Uterus (tissue), 4 donors: ENCODE data around the gene FAM162A. TPM values are rescaled to one million over a fixed set of nuclear protein-coding genes. Genes with fewer than 3 reads are reported as not detected.

Experiments
- DNase-seq, 2 donors: peaks; one replicate each; pipeline ENCODE4 v3.0.0-alpha.2; 2019 to 2020
- H3K27ac ChIP-seq, 2 donors: fragments of 200-600 bp; sonication (generic); 1 replicate in 1 of 2; 2 replicates in 1 of 2; pipeline ENCODE4 v1.5.1; 2016 to 2018
- H3K27me3 ChIP-seq, 2 donors: fragments of 200-600 bp; sonication (generic); one replicate each; pipeline ENCODE4 v1.5.1; 2018 to 2019; ENCODE audit warnings: control low read depth in 1 of 2
- H3K36me3 ChIP-seq, 2 donors: fragments of 200-600 bp; sonication (generic); one replicate each; pipeline ENCODE4 v1.5.1; 2019; ENCODE audit warnings: control low read depth in 1 of 2
- H3K4me1 ChIP-seq, 2 donors: fragments of 200-600 bp; sonication (generic); one replicate each; pipeline ENCODE4 v1.5.1; 2018 to 2019; ENCODE audit warnings: control low read depth in 1 of 2
- H3K4me3 ChIP-seq, 2 donors: fragments of 200-600 bp; sonication (generic); 1 replicate in 1 of 2; 2 replicates in 1 of 2; pipeline ENCODE4 v1.5.1; 2018 to 2019; ENCODE audit warnings: mild to moderate bottlenecking in 1 of 2
- H3K9me3 ChIP-seq, 2 donors: fragments of 200-600 bp; sonication (generic); one replicate each; pipeline ENCODE4 v1.5.1; 2019; ENCODE audit warnings: control low read depth in 1 of 2
- CTCF ChIP-seq, 4 experiments: fragments of 200-600 bp in 2 of 4; fragments of 450-650 bp in 2 of 4; sonication (generic) in 2 of 4; IDR thresholded peaks; one replicate each; pipeline ENCODE4 v1.5.1; 2016 to 2019; ENCODE audit warnings: antibody characterized with exemption in 4 of 4, mild to moderate bottlenecking in 2 of 4, moderate library complexity in 1 of 4
- POLR2A ChIP-seq, 2 donors: fragments of 450-650 bp; IDR thresholded peaks; one replicate each; pipeline ENCODE4 v1.6.1; 2016; ENCODE audit warnings: antibody characterized with exemption in 2 of 2, mild to moderate bottlenecking in 1 of 2, moderate library complexity in 1 of 2
- intact Hi-C: fragments of 100-400 bp; cut with DNase I; formaldehyde crosslinking; loops from one replicate; pipeline ENCODE4 v1.15.1; 2023; ENCODE audit warnings: low total_unique reads
- total RNA-seq, 4 donors: library from RNA; depleted of rRNA in 3 of 4; stranded (reverse); fragments of >200 nt in 3 of 4; gene quantifications; one replicate each; pipeline versions ENCODE4 v1.1.0 to v1.2.4, GENCODE V29; 2014 to 2023
- donor health status: DM: yes; HTN: yes; CAD: no.

The FAM162A gene
- total RNA-seq, 4 donors from 2014 or later: 17.6 to 99.9 (median 31.0) TPM

GRCh38 chr3:122410111-122410510 is 26.1 kb downstream of the FAM162A start:
- H3K27me3 ChIP-seq: no peaks in the 10 kb centered on the region
- no peaks in the 10 kb centered on the region for H3K9me3 ChIP-seq
- no peak overlapping the region for H3K4me3 ChIP-seq
- intact Hi-C loops: no loop called here
- TF ChIP-seq CTCF (IDR thresholded peaks at IDR 0.05) (no peak), POLR2A (IDR thresholded peaks at IDR 0.05) (no peak)
- no peaks in the 10 kb centered on the region for H3K4me1 ChIP-seq
- DNase-seq: no peak
- H3K27ac ChIP-seq: no peak overlapping the region
- no peaks in the 10 kb centered on the region for H3K36me3 ChIP-seq

GRCh38 chr3:122410639-122411038 is 26.7 kb downstream of the FAM162A start:
- no peaks in the 10 kb centered on the region for H3K4me1 ChIP-seq
- no peak for TF ChIP-seq POLR2A (IDR thresholded peaks at IDR 0.05)
- no peak for TF ChIP-seq CTCF (IDR thresholded peaks at IDR 0.05)
- H3K4me3 ChIP-seq: no peak overlapping the region
- H3K9me3 ChIP-seq: no peaks in the 10 kb centered on the region
- no peaks in the 10 kb centered on the region for H3K27me3 ChIP-seq
- intact Hi-C loops: no loop called here
- no peaks in the 10 kb centered on the region for H3K36me3 ChIP-seq
- no peak overlapping the region for H3K27ac ChIP-seq
- no peak for DNase-seq

GRCh38 chr3:122414391-122414790 is 30.4 kb downstream of the FAM162A start:
- intact Hi-C loops: no loop called here
- no peak for DNase-seq
- no peak for TF ChIP-seq CTCF (IDR thresholded peaks at IDR 0.05)
- no peaks in the 10 kb centered on the region for H3K36me3 ChIP-seq
- no peaks in the 10 kb centered on the region for H3K9me3 ChIP-seq
- no peaks in the 10 kb centered on the region for H3K27me3 ChIP-seq
- no peak overlapping the region for H3K4me3 ChIP-seq
- H3K27ac ChIP-seq: no peak overlapping the region
- H3K4me1 ChIP-seq: peaks cover 6% of the 10 kb centered on the region in 2 donors

- H3K36me3 ChIP-seq: no peaks in the 10 kb centered on the region
- H3K4me1 ChIP-seq: peaks cover 6% of the 10 kb centered on the region in 2 donors
- no peaks in the 10 kb centered on the region for H3K27me3 ChIP-seq
- H3K4me3 ChIP-seq: peak overlapping the region; percentile 76 to 86
- no peaks in the 10 kb centered on the region for H3K9me3 ChIP-seq
- H3K27ac ChIP-seq: peak overlapping the region; percentile 87 to 89
- DNase-seq: peak in 1 of 2 donors; percentile 16
- TF ChIP-seq POLR2A (IDR thresholded peaks at IDR 0.05): no peak
- TF ChIP-seq CTCF (IDR thresholded peaks at IDR 0.05): no peak
- intact Hi-C loops: no loop called here
These were observed 31.2 kb downstream of the FAM162A start for GRCh38 chr3:122415104-122415744.

GRCh38 chr3:122415762-122416654 is 32.0 kb downstream of the FAM162A start, which contains the start of gene WDR5B:
Gene WDR5B, minus strand, starts transcription at chr3:122416062. Its CDS starts 534 bp downstream, at chr3:122415528.
- H3K36me3 ChIP-seq: no peaks in the 10 kb centered on the region
- peak within 1 kb of the TSS; percentile 87 to 89 for H3K27ac ChIP-seq
- intact Hi-C loops: no loop called here
- H3K27me3 ChIP-seq: no peaks in the 10 kb centered on the region
- H3K4me1 ChIP-seq: peaks cover 6% of the 10 kb centered on the region in 2 donors
- peak within 1 kb of the TSS; percentile 76 to 86 for H3K4me3 ChIP-seq
- TF ChIP-seq POLR2A (IDR thresholded peaks at IDR 0.05): peak; percentile 81 to 84
- TF ChIP-seq CTCF (IDR thresholded peaks at IDR 0.05): peak in 1 of 4 experiments; percentile 19
- DNase-seq: peak; percentile 98
- no peaks in the 10 kb centered on the region for H3K9me3 ChIP-seq
